HCT116 (cell line): ENCODE data around the gene BRD4. TPM values are rescaled to one million over a fixed set of nuclear protein-coding genes. Genes with fewer than 3 reads are reported as not detected.

Experiments used
- ATAC-seq: fragments of 200-7000 bp; cut with Tn5 transposase; 2 replicates; pipeline ENCODE4 v1.9.1; 2020; ENCODE audit warnings: mild to moderate bottlenecking, moderate library complexity
- BruUV-seq: library from RNA; stranded (reverse); fragments of 400-500 nt; replicated peaks from 2 replicates; lab custom pipeline; 2021; lab: Mats Ljungman, UMichigan
- CTCF ChIA-PET: fragments of 300-600 bp; sonication (Branson Sonifier 250); formaldehyde crosslinking; loops from one replicate; lab custom pipeline; 2021; ENCODE audit warnings: antibody characterized with exemption; lab: Charles Lee
- POLR2A ChIA-PET: fragments of 300-600, 350-600 bp; sonication (Branson Sonifier 250); formaldehyde crosslinking; loops from one replicate; lab custom pipeline; 2021; ENCODE audit warnings: antibody characterized with exemption; lab: Charles Lee
- RAD21 ChIA-PET, 2 experiments: fragments of 300-600 bp; sonication (Branson Sonifier 250); formaldehyde crosslinking; loops; one replicate each; lab custom pipeline; 2023; ENCODE audit warnings: low total read pairs in 2 of 2; ENCODE audit not compliant: uncharacterized antibody in 2 of 2, unreplicated experiment in 2 of 2, low non-redundant PET in 1 of 2; lab: Charles Lee
- DNase-seq: peaks from one replicate; pipeline ENCODE4 v3.0.0-alpha.2; 2010; ENCODE audit warnings: low read depth, low spot score
- H2AFZ ChIP-seq: fragments of 200-600 bp; shearing (Covaris generic), sonication (generic); 2 replicates; pipeline ENCODE4 v1.6.1; 2017; ENCODE audit warnings: low read depth, mixed run types, mixed read lengths, antibody characterized with exemption, low read length; ENCODE audit not compliant: poor library complexity, severe bottlenecking
- H3K27ac ChIP-seq: 2 replicates; pipeline ENCODE4 v1.5.1; 2012; ENCODE audit warnings: low read depth, low read length
- H3K27me3 ChIP-seq: fragments of 200-600 bp; sonication (generic); 2 replicates; pipeline ENCODE4 v1.6.1; 2016; ENCODE audit warnings: mixed run types, low read length, mixed read lengths; ENCODE audit not compliant: insufficient read depth
- H3K36me3 ChIP-seq, 2 experiments: fragments of 200-500 bp in 1 of 2; fragments of 200-600 bp in 1 of 2; sonication (Bioruptor generic) in 1 of 2; sonication (generic) in 1 of 2; 2 replicates each; pipeline versions ENCODE4 v1.5.1 to v1.6.1; 2014 to 2016; ENCODE audit warnings: low read length in 2 of 2, inconsistent platforms in 1 of 2, mixed read lengths in 1 of 2, mixed run types in 1 of 2; ENCODE audit not compliant: insufficient read depth in 2 of 2, control insufficient read depth in 1 of 2
- H3K4me1 ChIP-seq, 2 experiments: fragments of 200-600 bp in 1 of 2; sonication (generic) in 1 of 2; 2 replicates each; pipeline versions ENCODE4 v1.5.1 to v1.6.1; 2012 to 2017; ENCODE audit warnings: low read length in 2 of 2, inconsistent platforms in 1 of 2, mild to moderate bottlenecking in 1 of 2, mixed read lengths in 1 of 2, mixed run types in 1 of 2, moderate library complexity in 1 of 2; ENCODE audit not compliant: insufficient read depth in 2 of 2, control insufficient read depth in 1 of 2
- H3K4me2 ChIP-seq: fragments of 200-600 bp; sonication (generic); 2 replicates; pipeline ENCODE4 v1.6.1; 2017; ENCODE audit warnings: mixed run types, low read length, mixed read lengths
- H3K4me3 ChIP-seq, 2 experiments: fragments of 200-600 bp in 1 of 2; sonication (generic) in 1 of 2; replicated peaks in 1 of 2; 2 replicates each; pipeline ENCODE4 v1.5.1; 2011 to 2016; ENCODE audit warnings: low read length in 2 of 2, control low read depth in 1 of 2, low read depth in 1 of 2, mild to moderate bottlenecking in 1 of 2, mixed read lengths in 1 of 2, mixed run types in 1 of 2
- H3K79me2 ChIP-seq: fragments of 200-600 bp; sonication (generic); 2 replicates; pipeline ENCODE4 v1.6.1; 2017; ENCODE audit warnings: mild to moderate bottlenecking, mixed run types, low read length, moderate library complexity, mixed read lengths; ENCODE audit not compliant: insufficient read depth
- H3K9ac ChIP-seq: fragments of 200-600 bp; sonication (generic); 2 replicates; pipeline ENCODE4 v1.6.1; 2016; ENCODE audit warnings: low read length, mixed read lengths
- H3K9me2 ChIP-seq: fragments of 200-600 bp; sonication (generic), shearing (Covaris generic); 2 replicates; pipeline ENCODE4 v1.6.1; 2017; ENCODE audit warnings: mixed run types, mild to moderate bottlenecking, moderate library complexity; ENCODE audit not compliant: insufficient read depth
- H3K9me3 ChIP-seq, 2 experiments: fragments of 200-500 bp in 1 of 2; fragments of 200-600 bp in 1 of 2; sonication (Bioruptor generic) in 1 of 2; sonication (generic) in 1 of 2; 2 replicates each; pipeline ENCODE4 v1.6.1; 2014 to 2017; ENCODE audit warnings: low read length in 2 of 2, mixed read lengths in 2 of 2, inconsistent platforms in 1 of 2, low read depth in 1 of 2, mild to moderate bottlenecking in 1 of 2, mixed run types in 1 of 2, moderate library complexity in 1 of 2; ENCODE audit not compliant: control insufficient read depth in 1 of 2, insufficient read depth in 1 of 2
- H4K20me1 ChIP-seq: fragments of 200-600 bp; sonication (generic), shearing (Covaris generic); 2 replicates; pipeline ENCODE4 v1.6.1; 2017; ENCODE audit warnings: mixed run types, mild to moderate bottlenecking, moderate library complexity; ENCODE audit not compliant: insufficient read depth
- CEBPB ChIP-seq: IDR thresholded peaks from 2 replicates; pipeline ENCODE4 v1.6.1; 2012; ENCODE audit warnings: low read depth
- CTCF ChIP-seq, 3 experiments: fragments of 200-600 bp in 1 of 3; sonication (generic) in 1 of 3; IDR thresholded peaks in 2 of 3; conservative IDR thresholded peaks in 1 of 3; 2 replicates each; pipeline ENCODE4 v1.5.1; 2012 to 2017; ENCODE audit warnings: low read depth in 2 of 3, low read length in 2 of 3, antibody characterized with exemption in 1 of 3, borderline replicate concordance in 1 of 3, control low read depth in 1 of 3, mild to moderate bottlenecking in 1 of 3, mixed read lengths in 1 of 3, mixed run types in 1 of 3, moderate library complexity in 1 of 3; ENCODE audit not compliant: insufficient read depth in 1 of 3
- FOSL1 ChIP-seq: IDR thresholded peaks from 2 replicates; pipeline ENCODE4 v1.6.1; 2012; ENCODE audit warnings: low read depth
- MAX ChIP-seq: IDR thresholded peaks from 2 replicates; pipeline ENCODE4 v1.6.1; 2012
- POLR2AphosphoS5 ChIP-seq: IDR thresholded peaks from 2 replicates; pipeline ENCODE4 v1.6.1; 2011; ENCODE audit warnings: mild to moderate bottlenecking, low read depth, low read length, moderate library complexity
- TCF7L2 ChIP-seq: IDR thresholded peaks from 2 replicates; pipeline ENCODE4 v1.7.0; 2011; ENCODE audit warnings: borderline replicate concordance, inconsistent platforms; ENCODE audit not compliant: insufficient read depth, insufficient read length; ENCODE audit errors: extremely low read depth
- ZNF274 ChIP-seq: fragments of 200-500 bp; sonication (Bioruptor generic); IDR thresholded peaks from 2 replicates; pipeline ENCODE4 v1.6.1; 2014; ENCODE audit warnings: mild to moderate bottlenecking, low read depth, low read length, inconsistent platforms
- intact Hi-C: fragments of 100-400 bp; cut with micrococcal nuclease; formaldehyde crosslinking; loops from 2 replicates; pipeline ENCODE4 v1.10.0; 2022
- total RNA-seq: library from RNA; stranded (reverse); gene quantifications from one replicate; pipeline ENCODE4 v1.2.1, GENCODE V29; 2021; ENCODE audit not compliant: unreplicated experiment

The BRD4 gene
- total RNA-seq, 1 experiment from 2014 or later = 52.9 TPM

DNA sequence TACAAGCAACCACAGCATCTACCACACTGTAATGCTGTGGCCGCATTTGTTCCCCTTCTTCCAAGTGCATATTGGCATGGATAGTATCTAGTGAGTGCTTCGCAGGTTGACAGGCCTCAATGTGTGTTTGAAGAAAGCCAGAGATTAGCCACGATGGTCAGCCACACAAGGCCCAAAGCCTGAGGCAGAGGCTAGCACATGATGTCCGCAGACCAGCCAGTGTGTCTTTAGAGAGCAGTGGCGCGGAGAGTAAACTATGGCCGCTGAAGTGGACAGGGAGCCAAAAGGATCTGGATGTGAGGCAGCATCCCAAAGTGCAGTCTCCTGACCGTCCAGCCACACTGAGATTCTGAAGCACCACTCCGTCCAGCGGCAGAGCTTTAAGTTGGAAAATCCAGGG is 36.0 kb downstream of the BRD4 start:
- CTCF ChIA-PET = no interaction called here
- no peak for ATAC-seq
- H3K27ac ChIP-seq = no peak overlapping the region
- H3K9ac ChIP-seq = no peak overlapping the region
- no peaks in the 10 kb centered on the region for H3K9me2 ChIP-seq
- no peak overlapping the region for H2AFZ ChIP-seq
- H3K36me3 ChIP-seq = no peaks in the 10 kb centered on the region
- TF ChIP-seq CTCF (IDR thresholded peaks at IDR 0.05 in 2 of 3, conservative IDR thresholded peaks at IDR 0.05 in 1 of 3; ENCODE audit: borderline replicate concordance in 1 of 3, insufficient read depth in 1 of 3, low read depth in 2 of 3, low read length in 2 of 3) (no peak), ZNF274 (no peak), POLR2AphosphoS5 (no peak), FOSL1 (no peak)
- peaks cover 98% of the 10 kb centered on the region for H3K79me2 ChIP-seq
- BruUV-seq = no TSS peak
- intact Hi-C loops = no loop called here
- H3K27me3 ChIP-seq = no peaks in the 10 kb centered on the region
- POLR2A ChIA-PET = no interaction called here
- no peak overlapping the region for H3K4me3 ChIP-seq
- peaks cover 23% of the 10 kb centered on the region; the same call in 1 of the 2 replicates for H4K20me1 ChIP-seq
- peaks cover 0 to 4% of the 10 kb centered on the region in 2 experiments; a peak in 2 of 4 replicates for H3K4me1 ChIP-seq
- no peaks in the 10 kb centered on the region for H3K9me3 ChIP-seq
- H3K4me2 ChIP-seq = no peak overlapping the region
- DNase-seq = no peak
- RAD21 ChIA-PET = no interaction called here

GRCh38 chr19:15294561-15294990 is 37.8 kb downstream of the BRD4 start:
- H3K4me2 ChIP-seq = no peak overlapping the region
- no peak overlapping the region for H3K27ac ChIP-seq
- peaks cover 98% of the 10 kb centered on the region for H3K79me2 ChIP-seq
- H3K36me3 ChIP-seq = no peaks in the 10 kb centered on the region
- intact Hi-C loops = no loop called here
- peaks cover 0 to 4% of the 10 kb centered on the region in 2 experiments; a peak in 2 of 4 replicates for H3K4me1 ChIP-seq
- BruUV-seq = no TSS peak
- no peak overlapping the region for H3K9ac ChIP-seq
- no peak for DNase-seq
- ChIA-PET RAD21 (no interaction called here), POLR2A (no interaction called here), CTCF (no interaction called here)
- H3K27me3 ChIP-seq = no peaks in the 10 kb centered on the region
- H3K9me3 ChIP-seq = no peaks in the 10 kb centered on the region
- ATAC-seq = no peak
- TF ChIP-seq CEBPB = no peak
- TF ChIP-seq MAX = no peak
- TF ChIP-seq TCF7L2 = no peak
- H3K9me2 ChIP-seq = no peaks in the 10 kb centered on the region
- no peak overlapping the region for H3K4me3 ChIP-seq
- H2AFZ ChIP-seq = no peak overlapping the region
- peaks cover 23% of the 10 kb centered on the region; the same call in 1 of the 2 replicates for H4K20me1 ChIP-seq
